Fibroblast of villous mesenchyme (primary cell): Measurements from ENCODE around the gene PSEN1. TPM values are rescaled to one million over a fixed set of nuclear protein-coding genes. Genes with fewer than 3 reads are reported as not detected.

ENCODE experiments used
- DNase-seq: peaks from one replicate; pipeline ENCODE4 v3.0.0-alpha.2; 2010; ENCODE audit warnings: low read depth
- H3K4me3 ChIP-seq: 2 replicates; pipeline ENCODE4 v1.5.1; 2011; ENCODE audit warnings: low read depth, mild to moderate bottlenecking, low read length
- total RNA-seq: library from RNA; depleted of rRNA; stranded (reverse); fragments of >200 nt; gene quantifications from 2 replicates; pipeline ENCODE4 v1.2.3, GENCODE V29; 2012
- TF ChIP-seq, protein P1 (sequence below): IDR thresholded peaks from 2 replicates; pipeline ENCODE4 v1.5.1; 2012; ENCODE audit warnings: low read depth, mild to moderate bottlenecking, low read length; ENCODE audit not compliant: insufficient read depth

Gene PSEN1
- total RNA-seq, 1 donor: 57.4 TPM

DNA sequence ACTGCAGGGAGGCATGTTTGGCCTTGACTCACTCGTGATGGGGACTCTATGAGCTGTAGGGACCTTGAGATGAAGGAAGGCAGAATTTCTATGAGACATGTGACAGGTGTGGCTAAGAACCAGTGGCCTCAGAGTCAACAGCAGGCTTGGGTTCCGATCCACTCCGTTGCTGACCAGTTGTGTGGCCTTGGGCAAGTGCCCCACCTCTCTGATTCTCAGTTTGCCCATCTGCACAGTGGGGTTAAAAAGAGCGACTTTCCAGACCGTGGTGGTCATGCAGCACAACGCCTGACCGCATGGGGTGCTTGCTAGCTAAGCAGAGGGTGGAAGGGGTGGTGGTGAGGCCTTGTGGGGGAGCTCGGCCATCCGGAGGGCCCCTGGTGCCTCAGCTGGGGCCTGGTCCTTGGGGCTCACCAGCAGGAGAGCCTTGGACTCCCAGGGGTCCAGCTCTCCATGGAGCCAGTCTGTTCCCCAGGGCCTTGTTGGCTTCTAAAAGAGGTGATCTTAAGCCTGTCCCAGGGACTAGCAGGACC is 119.5 kb downstream of the PSEN1 start:
- TF ChIP-seq, protein P1, sequence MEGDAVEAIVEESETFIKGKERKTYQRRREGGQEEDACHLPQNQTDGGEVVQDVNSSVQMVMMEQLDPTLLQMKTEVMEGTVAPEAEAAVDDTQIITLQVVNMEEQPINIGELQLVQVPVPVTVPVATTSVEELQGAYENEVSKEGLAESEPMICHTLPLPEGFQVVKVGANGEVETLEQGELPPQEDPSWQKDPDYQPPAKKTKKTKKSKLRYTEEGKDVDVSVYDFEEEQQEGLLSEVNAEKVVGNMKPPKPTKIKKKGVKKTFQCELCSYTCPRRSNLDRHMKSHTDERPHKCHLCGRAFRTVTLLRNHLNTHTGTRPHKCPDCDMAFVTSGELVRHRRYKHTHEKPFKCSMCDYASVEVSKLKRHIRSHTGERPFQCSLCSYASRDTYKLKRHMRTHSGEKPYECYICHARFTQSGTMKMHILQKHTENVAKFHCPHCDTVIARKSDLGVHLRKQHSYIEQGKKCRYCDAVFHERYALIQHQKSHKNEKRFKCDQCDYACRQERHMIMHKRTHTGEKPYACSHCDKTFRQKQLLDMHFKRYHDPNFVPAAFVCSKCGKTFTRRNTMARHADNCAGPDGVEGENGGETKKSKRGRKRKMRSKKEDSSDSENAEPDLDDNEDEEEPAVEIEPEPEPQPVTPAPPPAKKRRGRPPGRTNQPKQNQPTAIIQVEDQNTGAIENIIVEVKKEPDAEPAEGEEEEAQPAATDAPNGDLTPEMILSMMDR: no peak
- no peak for DNase-seq
- H3K4me3 ChIP-seq: no peak overlapping the region

DNA sequence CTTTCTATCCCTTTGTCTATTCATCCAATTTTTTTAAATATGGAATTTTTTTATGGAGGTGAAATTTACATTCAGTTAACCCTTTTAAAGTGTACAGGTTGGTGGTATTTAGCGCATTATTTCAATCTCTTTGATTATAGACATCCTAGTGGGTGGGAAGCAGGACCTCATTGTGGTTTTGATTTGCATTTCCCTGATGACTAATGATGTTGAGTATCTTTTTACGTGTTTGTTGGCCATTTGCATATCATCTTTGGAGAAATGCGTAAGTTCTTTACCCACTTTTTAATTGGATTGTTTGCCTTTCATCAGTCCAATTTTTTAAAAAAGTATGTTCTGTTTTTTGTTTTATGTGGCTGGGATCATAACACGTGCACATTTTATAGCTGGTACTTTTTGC is 121.8 kb downstream of the PSEN1 start:
- no peak overlapping the region for H3K4me3 ChIP-seq
- TF ChIP-seq, protein P1: no peak
- no peak for DNase-seq

DNA sequence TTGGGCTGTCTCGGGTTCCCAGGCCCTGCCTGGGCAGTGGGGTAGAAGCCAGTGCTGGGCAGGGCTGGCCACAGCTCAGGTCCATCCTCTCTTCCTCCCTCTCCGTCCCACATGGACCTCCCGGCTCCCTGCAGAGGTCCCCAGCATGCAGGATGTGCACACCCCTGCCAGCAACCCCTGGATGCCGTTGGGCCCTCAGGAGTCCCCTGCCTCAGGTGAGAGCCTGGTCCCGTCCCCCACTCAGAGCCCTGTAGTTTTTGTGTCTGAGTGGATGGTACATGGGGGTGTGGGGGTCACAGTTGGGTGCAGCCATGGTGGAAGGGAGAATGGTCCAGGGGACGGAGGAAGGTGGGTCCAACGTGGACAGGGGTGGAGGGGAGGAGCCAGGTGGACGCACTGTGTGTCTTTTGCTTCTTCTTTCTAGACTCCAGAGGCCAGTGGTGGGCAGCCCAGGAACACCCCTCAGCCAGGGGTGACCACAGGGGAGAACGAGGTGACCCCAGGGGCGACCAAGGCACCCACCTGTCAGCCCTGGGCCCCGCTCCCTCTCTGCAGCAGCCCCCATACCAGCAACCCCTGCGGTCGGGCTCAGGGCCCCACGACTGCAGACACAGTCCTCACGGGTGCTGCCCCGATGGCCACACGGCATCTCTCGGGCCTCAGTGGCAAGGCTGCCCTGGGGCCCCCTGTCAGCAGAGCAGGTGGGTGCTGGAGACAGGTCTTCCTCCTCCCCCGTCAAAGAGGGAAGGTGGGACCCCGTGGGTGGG is 122.7 kb downstream of the PSEN1 start:
- TF ChIP-seq, protein P1: no peak
- H3K4me3 ChIP-seq: no peak overlapping the region
- DNase-seq: no peak

DNA sequence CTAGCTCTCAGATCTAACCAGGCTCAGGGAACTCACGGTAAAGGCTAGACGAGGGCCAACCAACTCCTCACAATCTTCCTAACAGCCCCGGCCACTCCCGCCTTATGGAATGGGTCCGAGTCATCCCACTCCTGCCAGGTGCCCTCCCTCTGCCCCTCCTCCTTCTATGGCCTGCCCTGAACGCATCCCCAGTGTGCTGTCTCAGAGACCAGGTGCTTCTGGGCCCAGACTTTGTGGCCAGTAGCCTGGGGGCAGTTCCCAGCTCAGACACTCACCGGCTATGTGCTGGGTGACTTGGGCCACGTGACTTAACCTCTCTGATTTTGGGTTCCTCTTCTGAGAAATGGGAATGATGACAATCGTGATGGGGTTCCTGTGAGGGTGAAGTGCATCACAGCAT is 123.5 kb downstream of the PSEN1 start:
- H3K4me3 ChIP-seq: no peak overlapping the region
- no peak for DNase-seq
- TF ChIP-seq, protein P1: no peak

DNA sequence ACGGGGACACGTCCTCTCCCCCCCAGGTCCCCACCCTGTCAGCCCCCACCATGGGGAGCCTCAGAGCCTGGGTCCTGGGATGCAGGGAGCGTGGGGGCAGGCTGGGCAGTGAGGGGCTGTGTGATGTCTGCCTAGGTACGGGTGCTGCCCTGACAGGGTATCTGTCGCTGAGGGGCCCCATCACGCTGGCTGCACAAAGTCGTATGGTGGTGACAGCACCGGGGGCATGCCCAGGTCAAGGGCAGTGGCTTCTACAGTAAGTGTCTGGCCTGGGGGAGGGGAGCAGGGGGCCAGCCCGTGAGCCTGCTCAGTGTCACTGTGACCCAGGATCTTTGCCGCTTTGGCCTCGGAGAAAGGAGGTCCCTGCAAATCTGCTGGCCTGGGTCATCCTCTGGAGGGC is 124.3 kb downstream of the PSEN1 start:
- H3K4me3 ChIP-seq: no peak overlapping the region
- DNase-seq: no peak
- TF ChIP-seq, protein P1: no peak

DNA sequence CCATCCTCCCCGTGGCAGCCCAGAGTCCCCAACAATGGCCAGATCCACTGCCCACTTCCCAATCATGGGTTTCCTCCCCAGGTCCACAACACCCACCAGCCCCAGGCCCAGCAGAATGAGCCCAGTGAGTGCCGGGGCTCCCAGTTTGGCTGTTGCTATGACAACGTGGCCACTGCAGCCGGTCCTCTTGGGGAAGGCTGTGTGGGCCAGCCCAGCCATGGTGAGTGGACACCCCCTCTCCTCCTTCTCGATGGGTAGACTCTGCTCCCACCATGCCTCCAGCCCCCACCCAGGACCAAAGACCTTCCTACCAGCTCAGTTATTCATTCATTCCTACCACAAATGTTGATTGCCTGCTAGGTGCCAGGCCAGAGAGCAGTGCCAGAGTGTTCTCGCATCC is 124.8 kb downstream of the PSEN1 start:
- H3K4me3 ChIP-seq: no peak overlapping the region
- TF ChIP-seq, protein P1: no peak
- no peak for DNase-seq
